ENCODE results near the gene CDC42BPA.

DNA sequence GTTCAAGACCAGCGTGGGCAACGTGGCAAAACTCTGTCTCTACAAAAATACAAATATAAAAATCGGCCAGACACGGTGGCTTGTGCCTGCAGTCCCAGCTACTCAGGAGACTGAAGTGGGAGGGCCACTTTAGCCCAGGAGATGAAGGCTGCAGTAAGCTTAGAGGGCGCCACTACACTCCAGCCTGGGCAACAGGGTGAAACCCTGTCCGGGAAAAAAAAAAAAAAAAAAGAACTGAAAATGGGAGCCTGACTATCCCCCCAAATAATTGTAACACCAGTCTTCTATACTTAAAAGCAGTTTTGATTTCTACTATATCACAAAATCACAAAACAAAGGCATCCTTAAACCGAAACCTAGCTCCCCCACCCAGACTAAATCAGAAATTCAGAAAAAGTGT, 60.3 kb downstream of the CDC42BPA start:
- TF ChIP-seq, protein P1, sequence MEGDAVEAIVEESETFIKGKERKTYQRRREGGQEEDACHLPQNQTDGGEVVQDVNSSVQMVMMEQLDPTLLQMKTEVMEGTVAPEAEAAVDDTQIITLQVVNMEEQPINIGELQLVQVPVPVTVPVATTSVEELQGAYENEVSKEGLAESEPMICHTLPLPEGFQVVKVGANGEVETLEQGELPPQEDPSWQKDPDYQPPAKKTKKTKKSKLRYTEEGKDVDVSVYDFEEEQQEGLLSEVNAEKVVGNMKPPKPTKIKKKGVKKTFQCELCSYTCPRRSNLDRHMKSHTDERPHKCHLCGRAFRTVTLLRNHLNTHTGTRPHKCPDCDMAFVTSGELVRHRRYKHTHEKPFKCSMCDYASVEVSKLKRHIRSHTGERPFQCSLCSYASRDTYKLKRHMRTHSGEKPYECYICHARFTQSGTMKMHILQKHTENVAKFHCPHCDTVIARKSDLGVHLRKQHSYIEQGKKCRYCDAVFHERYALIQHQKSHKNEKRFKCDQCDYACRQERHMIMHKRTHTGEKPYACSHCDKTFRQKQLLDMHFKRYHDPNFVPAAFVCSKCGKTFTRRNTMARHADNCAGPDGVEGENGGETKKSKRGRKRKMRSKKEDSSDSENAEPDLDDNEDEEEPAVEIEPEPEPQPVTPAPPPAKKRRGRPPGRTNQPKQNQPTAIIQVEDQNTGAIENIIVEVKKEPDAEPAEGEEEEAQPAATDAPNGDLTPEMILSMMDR (IDR thresholded peaks at IDR 0.05), result no peak
- TF ChIP-seq POLR2A (IDR thresholded peaks at IDR 0.05), result no peak
- no peak for TF ChIP-seq EP300 (IDR thresholded peaks at IDR 0.05)
